NCI-H82 treated with DMSO at 0.1 percent for 48 hours (cell line): ENCODE results near the gene PITPNM1.
A peak's percentile ranks its signal among the peaks of the same experiment; 100 is the strongest.
"Not testable (repeated sequence)": the region's sequence is repeated elsewhere in the genome, so short reads cannot be mapped to it uniquely, and the experiment has no call there.

Experiments used
- DNase-seq: peaks from one replicate; lab custom pipeline; 2025; ENCODE audit not compliant: unreplicated experiment; lab: John Stamatoyannopoulos, UW

Gene PITPNM1

GRCh38 chr11:67523556-67524479 is 18.7 kb upstream of the PITPNM1 start:
- no peak for DNase-seq

DNA sequence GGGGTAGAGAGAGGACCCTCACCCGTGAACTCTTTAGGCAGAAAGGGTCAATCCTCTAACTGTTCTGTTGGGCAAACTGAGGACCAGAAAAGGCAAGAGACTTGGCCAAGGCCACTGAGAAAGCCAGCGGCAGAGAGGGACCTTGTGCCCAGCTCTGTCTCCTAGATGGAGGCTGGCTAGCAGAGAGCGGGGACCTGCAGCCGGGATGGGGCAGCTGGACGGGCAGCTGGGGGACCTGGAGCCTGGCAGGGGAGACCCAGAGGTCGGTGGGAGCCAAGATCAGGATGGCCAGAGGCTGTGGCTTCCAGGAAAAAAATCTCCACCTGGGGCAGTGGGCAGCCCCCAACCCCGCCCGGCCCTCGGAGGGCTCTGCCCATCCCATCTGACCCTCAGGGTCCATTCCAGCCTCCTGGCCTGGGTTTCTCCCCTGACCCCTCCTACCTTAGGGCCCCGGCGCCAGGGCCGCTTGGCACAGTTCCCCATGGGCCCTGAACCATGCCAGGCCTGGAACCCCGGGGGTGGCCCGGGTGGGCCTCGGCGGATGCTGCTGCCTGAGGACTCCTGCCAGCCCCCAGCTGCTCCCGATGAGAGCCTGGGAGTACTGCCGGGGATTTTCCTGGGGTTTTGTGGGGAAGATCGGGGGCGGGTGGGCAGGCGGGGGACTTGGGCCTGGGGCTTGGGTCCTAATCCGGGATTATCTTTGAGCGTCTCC is 17.8 kb upstream of the PITPNM1 start, which contains the start of gene CABP2:
Gene CABP2 (minus strand): TSS at position 603 of the 712 bp plus-strand sequence. CDS start 120 bp downstream, at position 483.
- DNase-seq: peak; percentile 23

DNA sequence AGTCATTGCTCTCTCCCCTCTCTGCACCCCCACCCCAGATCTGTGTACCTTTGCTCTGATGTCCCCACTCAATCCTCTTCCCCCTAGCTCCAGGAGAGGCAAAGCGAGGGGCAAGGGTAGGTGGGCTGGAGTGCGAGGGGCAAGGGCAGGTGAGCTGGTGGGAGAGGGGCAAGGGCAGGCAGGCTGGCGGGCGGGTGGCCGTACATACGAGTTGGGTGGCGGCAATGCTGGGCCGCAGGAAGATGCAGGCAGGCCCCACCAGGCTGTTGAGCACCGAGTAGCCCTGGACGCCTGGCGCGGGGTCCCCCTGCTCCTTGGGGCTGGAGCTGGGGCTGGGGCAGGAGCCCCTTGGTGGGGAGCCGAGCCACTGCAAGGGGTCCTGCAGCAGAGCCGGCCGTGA is 17.2 kb upstream of the PITPNM1 start:
- DNase-seq: no peak

DNA sequence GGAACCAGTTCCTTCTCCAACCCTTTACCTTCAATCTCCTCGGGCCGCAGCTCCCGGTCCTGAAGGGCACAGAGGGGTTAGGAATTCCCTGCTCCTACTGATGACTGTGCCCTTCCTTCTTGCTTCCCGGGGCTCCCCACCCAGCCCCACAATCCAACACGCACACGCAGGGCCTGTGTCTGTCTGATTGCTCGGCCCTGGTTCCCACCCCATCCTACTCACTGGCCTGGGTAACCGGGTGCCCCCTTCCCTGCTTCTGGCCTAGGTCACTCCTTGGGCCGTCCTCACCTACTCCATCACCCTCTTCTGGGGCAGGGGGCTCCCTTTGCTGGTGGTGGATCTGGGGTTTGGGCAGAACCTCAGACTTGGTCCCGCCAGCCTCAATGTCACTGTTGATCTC is 16.8 kb upstream of the PITPNM1 start:
- DNase-seq: no peak

DNA sequence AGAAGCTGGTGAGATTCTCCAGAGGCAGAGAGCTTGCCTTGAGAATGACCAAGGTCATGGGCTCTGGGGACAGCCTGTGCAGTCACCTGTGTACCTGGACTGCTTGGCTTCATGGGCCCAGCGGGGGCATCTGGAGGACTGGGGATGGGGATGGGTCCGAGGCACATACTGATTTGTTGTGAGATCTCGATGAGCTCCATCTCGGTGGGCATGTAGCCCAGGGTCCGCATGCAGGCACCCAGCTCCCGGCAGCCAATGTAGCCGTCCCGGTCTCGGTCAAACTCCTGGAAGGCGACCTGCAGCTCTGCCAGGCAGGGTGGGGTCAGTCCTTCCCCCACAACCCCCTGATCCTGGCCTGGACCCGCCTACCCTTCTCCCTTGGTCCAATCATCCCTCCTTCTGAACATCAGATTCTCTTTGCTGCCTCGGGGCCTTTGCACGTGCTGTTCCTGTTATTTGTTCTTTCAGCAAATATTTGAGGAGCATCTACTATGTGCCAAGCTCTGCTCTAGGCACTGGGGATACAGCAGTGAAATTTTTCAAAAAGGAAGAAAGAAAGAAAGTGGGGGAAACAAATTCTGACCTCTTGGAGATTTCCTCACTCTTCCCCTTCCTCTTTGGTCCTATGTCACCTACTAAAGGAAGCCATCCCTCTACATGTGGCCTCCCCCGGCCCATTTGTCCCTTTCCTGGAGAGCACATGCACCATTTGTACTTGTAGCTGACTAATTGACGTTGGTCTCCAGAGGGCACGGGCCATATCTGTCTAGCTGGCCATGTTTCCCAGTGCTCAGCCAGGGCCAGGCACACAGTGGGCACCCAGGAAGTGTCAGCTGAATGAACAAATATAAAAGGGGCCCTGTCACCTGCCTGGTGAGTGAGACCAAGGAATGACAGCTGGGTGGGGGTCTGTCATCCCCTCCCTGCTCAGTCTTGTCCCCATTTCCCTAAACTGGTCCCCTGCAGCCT is 16.0 kb upstream of the PITPNM1 start:
- DNase-seq: no peak

DNA sequence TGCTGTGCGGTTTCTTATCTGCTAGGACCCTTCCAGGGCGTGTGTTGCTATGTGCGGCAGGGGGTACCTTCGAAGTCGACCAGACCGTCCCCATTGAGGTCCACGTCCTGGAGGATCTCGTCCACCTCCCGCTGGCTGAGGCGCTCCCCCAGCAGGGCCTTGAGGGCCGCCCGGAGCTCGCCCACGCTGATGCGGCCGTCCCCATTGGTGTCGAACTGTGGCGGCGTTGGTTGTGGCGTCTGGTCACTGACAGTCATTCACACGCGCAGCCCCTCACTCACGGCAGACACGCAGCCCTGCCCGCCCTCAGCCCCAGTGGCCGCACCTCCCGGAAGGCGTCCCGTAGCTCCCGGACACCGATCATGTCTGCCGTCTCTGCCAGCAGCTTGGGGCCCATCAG is 14.6 kb upstream of the PITPNM1 start:
- DNase-seq: no peak

GRCh38 chr11:67517784-67518552 is 12.8 kb upstream of the PITPNM1 start:
- peak; percentile 13 for DNase-seq

DNA sequence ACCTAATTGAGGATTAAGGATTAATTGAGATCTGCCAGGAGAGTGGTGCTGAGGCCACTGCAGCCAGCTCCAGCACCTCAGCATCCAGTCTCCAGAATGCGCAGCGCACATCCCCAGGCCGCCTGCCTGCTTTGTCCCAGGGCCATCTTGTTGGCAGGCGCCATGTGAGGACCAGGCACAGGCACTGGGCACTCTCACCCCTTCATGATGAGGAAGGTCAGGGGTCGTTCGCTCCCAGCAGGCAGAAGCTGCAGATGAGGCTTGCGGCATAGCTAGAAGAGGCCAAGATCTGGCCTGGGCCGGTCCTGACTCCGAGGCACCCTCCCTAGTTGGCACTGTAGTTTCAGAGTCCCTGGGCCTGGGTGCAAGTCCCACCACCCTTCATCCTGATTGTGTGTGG is 11.6 kb upstream of the PITPNM1 start:
- peak; percentile 39 for DNase-seq

DNA sequence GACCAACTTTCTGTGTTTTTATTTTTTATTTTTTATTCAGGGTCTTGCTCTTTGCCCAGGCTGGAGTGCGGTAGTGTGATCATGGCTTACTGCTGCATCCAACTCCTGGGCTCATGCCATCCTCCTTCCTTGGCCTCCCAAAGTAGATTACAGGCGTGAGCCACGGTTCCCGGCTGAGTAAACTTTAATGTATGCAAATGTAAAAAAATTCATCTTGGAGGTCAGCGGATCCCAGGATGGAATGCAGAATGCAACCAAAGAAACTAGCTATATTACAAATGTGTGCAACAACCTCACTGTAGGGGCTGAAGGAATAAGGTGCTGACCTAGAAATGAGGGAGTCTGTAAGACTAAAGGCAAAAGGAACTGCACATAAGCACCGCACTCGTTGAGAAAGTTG is 9.0 kb upstream of the PITPNM1 start:
- no peak for DNase-seq

GRCh38 chr11:67511558-67511957 is 6.4 kb upstream of the PITPNM1 start:
- not testable (repeated sequence) for DNase-seq

- DNase-seq: no peak
Observed at GRCh38 chr11:67510023-67510345, 4.8 kb upstream of the PITPNM1 start.

DNA sequence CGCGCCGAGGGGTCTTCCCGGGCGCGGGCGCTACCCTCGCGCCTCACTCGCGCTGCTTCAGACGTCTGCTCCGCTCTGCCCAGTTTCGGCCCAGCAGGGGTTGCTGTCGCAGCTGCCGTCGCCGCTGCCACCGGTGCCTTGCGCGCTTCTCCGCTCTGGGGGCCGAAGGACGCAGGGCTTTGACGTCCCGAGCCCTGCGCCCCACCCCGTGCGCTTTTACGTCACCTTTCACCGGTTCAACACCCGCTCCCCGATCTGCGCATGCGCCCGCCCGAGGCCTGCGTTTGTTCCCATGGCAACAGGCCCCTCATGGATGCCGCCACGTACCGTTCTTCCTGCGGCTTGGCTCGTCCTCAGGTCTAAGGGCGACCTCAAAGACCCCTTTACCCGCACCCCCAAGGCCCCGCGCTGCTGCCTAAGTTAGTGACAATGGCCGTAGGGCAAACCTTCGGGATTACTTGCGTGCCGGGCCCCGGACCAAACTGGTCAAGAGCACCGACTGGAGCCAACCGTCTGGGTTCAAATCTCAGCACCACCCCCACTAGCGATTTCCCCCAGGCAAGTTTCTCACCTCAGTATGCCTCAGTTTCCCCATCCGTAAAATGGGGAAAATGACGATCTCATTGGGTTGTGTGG is 3.4 kb upstream of the PITPNM1 start:
- peak; percentile 85 for DNase-seq

DNA sequence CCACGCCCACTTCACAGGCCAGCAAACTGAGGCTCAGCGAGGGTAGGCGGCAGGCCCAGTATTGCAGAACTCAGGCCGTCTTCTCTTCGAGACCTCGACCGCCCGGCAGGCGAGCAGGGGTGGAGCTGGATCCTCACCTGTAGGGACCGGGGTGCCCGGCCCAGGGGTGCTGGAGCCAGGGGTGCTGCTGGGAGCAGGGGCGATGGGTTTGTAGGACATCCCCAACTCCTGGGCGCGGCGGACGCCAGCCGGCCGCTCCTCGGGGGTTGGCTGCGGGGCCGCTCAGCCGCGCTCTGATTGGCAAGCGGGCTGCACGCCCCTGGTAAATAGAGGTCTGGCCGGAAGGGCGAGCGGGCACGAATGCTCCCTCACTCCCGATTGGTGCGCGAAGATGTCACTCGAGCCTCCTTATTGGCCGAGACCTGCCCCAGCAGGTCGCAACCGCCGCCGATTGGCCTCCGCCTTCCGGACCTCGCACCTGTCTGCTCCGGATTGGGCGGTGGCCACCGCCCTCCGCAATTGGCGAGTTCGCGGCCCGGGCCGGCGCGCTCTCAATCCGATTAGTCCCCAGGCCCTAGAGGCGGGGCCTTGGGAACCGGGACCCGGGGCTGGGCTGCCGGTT is 2.8 kb upstream of the PITPNM1 start, which contains the start of gene CDK2AP2:
Gene CDK2AP2 (minus strand): TSS at position 299 of the 622 bp plus-strand sequence. CDS start 80 bp downstream, at position 219.
- DNase-seq: peak; percentile 88

DNA sequence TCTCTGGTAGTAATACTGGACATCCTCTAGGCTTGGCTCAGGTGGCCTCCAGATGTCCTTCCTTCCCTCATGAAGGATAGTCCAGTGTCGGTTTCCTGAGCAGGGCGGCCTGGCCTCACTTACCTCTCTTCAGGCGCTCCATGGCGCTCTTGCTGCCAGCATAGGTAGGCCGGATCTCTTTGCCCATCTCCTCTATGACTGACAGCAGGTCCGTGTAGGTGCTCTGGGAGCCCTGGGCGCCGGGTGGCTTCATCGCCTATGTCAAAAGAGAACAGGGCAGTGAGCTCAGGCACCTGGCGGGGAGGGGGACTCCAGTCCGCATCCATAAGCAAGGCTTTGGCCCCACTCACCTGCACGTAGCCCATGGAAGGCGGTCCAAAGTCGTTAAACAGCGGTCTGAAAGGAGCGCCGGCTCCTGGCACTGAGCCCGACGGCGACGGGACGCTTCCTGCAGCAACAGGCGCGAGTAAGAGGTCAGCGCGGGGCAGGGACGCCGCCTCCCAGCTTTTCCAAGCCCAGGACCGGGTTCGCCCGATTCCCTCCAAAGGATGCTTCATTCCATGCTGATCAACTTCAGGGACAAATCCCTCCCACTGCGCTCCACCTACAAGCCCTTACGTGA is 2.2 kb upstream of the PITPNM1 start:
- DNase-seq: no peak

DNA sequence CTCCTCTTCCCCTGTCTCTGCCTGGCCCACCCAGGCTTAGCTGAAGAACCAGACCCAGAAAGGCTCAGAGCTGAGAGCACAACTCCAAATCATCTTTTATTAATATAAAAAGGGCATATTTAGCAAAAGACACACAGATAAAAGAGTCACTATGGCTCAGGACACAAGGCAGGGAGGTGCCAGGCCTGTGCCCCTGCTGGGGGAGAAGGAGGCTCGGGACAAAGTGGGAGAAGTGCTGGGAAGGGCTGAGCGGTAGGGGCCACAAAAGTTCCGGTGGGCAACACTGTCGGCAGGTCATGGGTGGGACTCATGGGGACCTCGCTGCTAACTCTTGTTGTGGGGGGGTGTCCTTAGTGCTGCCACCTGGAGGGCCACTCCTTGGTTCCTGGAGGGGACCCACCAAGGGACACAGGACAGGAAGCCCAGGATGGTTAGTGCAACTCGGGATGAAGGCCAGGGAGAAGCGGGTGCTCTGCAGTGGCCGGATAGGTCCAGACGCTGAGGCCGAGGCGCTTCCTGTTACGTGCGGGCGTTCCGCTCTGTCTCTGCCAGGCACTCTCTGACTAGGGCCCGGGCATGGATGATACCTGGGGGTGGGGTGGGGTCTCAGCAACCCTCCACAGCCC is 1.4 kb upstream of the PITPNM1 start:
- no peak for DNase-seq

GRCh38 chr11:67505605-67506396 is 638 bp upstream of the PITPNM1 start:
- peak; percentile 5 for DNase-seq
